HL-60 (cell line): ENCODE data around the gene MRTFA.

Experiments
- DNase-seq, 2 experiments: peaks; one replicate each; pipeline ENCODE4 v3.0.0-alpha.2; 2010 to 2020; ENCODE audit warnings: low read depth in 1 of 2, low spot score in 1 of 2
- H3K27ac ChIP-seq: fragments of 250-450 bp; sonication (Bioruptor Pico); replicated peaks from 2 replicates; pipeline ENCODE4 v1.5.1; 2020; ENCODE audit warnings: mild to moderate bottlenecking, moderate library complexity
- H3K27me3 ChIP-seq: fragments of 250-450 bp; sonication (Bioruptor Pico); 2 replicates; pipeline ENCODE4 v1.5.1; 2021; ENCODE audit warnings: mild to moderate bottlenecking, moderate library complexity; ENCODE audit not compliant: insufficient read depth, poor library complexity, severe bottlenecking
- H3K4me3 ChIP-seq: replicated peaks from 2 replicates; pipeline ENCODE4 v1.5.1; 2011; ENCODE audit warnings: mild to moderate bottlenecking, control low read depth, low read length; ENCODE audit not compliant: insufficient read depth
- GABPA ChIP-seq: IDR thresholded peaks from 2 replicates; pipeline ENCODE4 v1.6.1; 2012; ENCODE audit warnings: low read depth
- POLR2AphosphoS5 ChIP-seq: IDR thresholded peaks from 2 replicates; pipeline ENCODE4 v1.6.1; 2012; ENCODE audit warnings: low read depth
- SPI1 ChIP-seq: IDR thresholded peaks from 2 replicates; pipeline ENCODE4 v1.6.1; 2012; ENCODE audit warnings: low read depth, mild to moderate bottlenecking, borderline replicate concordance
- TF ChIP-seq, protein P1 (sequence below): IDR thresholded peaks from one replicate; pipeline ENCODE4 v1.5.1; 2011; ENCODE audit warnings: low read length, control low read depth, inconsistent platforms; ENCODE audit not compliant: insufficient read depth
- TF ChIP-seq, protein P2 (sequence below): IDR thresholded peaks from 2 replicates; pipeline ENCODE4 v1.6.1; 2012; ENCODE audit warnings: low read depth; ENCODE audit not compliant: insufficient replicate concordance

MRTFA gene

DNA sequence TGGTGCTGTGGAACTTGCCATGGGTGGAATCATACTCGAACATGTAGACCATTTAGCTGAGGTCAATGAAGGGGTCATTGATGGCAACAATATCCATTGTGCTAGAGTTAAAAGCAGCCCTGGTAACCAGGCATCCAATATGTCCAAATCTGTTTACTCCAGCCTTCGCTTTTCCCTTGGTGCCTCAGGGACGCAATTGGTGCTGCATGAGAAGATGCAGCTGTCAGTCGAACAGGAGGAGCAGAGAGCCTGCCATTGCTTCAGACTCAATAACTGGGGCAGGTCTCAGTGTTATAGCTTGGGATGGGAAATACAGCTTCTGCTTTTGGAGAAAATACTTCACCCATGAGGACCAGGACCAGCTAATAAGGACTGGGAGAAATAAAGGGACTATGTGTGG, 37.8 kb upstream of the MRTFA start:
- Histone ChIP-seq H3K27ac (no peak overlapping the region), H3K4me3 (no peak overlapping the region), H3K27me3 (peaks cover 2% of the 10 kb centered on the region)
- TF ChIP-seq GABPA (no peak), SPI1 (no peak), POLR2AphosphoS5 (no peak)
- TF ChIP-seq, protein P1, sequence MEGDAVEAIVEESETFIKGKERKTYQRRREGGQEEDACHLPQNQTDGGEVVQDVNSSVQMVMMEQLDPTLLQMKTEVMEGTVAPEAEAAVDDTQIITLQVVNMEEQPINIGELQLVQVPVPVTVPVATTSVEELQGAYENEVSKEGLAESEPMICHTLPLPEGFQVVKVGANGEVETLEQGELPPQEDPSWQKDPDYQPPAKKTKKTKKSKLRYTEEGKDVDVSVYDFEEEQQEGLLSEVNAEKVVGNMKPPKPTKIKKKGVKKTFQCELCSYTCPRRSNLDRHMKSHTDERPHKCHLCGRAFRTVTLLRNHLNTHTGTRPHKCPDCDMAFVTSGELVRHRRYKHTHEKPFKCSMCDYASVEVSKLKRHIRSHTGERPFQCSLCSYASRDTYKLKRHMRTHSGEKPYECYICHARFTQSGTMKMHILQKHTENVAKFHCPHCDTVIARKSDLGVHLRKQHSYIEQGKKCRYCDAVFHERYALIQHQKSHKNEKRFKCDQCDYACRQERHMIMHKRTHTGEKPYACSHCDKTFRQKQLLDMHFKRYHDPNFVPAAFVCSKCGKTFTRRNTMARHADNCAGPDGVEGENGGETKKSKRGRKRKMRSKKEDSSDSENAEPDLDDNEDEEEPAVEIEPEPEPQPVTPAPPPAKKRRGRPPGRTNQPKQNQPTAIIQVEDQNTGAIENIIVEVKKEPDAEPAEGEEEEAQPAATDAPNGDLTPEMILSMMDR: no peak
- TF ChIP-seq, protein P2, sequence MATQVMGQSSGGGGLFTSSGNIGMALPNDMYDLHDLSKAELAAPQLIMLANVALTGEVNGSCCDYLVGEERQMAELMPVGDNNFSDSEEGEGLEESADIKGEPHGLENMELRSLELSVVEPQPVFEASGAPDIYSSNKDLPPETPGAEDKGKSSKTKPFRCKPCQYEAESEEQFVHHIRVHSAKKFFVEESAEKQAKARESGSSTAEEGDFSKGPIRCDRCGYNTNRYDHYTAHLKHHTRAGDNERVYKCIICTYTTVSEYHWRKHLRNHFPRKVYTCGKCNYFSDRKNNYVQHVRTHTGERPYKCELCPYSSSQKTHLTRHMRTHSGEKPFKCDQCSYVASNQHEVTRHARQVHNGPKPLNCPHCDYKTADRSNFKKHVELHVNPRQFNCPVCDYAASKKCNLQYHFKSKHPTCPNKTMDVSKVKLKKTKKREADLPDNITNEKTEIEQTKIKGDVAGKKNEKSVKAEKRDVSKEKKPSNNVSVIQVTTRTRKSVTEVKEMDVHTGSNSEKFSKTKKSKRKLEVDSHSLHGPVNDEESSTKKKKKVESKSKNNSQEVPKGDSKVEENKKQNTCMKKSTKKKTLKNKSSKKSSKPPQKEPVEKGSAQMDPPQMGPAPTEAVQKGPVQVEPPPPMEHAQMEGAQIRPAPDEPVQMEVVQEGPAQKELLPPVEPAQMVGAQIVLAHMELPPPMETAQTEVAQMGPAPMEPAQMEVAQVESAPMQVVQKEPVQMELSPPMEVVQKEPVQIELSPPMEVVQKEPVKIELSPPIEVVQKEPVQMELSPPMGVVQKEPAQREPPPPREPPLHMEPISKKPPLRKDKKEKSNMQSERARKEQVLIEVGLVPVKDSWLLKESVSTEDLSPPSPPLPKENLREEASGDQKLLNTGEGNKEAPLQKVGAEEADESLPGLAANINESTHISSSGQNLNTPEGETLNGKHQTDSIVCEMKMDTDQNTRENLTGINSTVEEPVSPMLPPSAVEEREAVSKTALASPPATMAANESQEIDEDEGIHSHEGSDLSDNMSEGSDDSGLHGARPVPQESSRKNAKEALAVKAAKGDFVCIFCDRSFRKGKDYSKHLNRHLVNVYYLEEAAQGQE: no peak
- DNase-seq: no peak

DNA sequence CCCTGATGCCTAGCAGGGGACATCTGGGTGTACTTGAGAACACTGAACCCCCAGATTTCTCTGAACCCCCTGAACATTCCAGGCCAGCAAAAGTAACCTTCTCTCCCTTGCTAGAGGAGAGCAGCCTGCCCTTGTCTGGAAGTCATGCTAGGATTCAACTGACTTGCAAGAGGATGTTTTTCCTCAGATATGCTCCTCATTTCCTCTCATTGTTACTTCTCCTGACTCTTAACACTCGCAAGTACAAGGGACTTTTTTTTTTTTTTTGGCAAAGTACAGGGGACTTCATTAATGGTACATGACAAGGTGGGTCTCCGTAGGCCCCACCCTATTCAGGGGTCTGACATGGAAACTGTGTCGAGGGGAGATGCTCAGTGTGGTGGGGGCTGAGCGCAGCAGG, 36.5 kb upstream of the MRTFA start:
- TF ChIP-seq SPI1 (no peak), GABPA (no peak), POLR2AphosphoS5 (no peak)
- TF ChIP-seq, protein P1: no peak
- TF ChIP-seq, protein P2: no peak

DNA sequence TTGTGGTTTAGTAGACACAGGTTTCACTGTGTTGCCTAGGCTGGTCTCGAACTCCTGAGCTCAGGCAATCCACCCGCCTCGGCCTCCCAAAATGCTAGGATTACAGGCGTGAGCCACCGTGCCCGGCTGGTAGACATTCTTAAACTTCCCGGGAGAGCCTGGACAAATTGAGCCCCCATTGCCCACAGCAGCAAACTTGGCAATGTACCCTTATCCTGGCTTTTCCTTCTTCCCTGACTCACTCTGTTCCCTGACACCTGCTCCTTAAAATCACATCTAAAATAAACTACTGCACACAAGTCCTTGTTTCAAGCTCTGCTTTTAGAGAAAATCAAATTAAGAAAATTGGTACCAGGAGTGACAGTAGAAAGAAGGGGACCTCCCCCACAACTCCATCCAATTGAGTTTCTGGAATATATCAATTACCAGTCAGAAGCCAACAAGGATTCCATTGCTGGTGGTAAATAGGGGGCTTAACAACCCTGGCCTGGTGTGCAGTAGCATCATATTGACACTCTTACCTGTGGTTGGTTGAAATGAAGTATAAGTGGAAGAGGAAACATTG, 35.4 kb upstream of the MRTFA start:
- H3K27me3 ChIP-seq: no peaks in the 10 kb centered on the region
- no peak overlapping the region for H3K27ac ChIP-seq
- no peak for DNase-seq
- TF ChIP-seq, protein P2: no peak
- TF ChIP-seq SPI1 (no peak), POLR2AphosphoS5 (no peak), GABPA (no peak)
- TF ChIP-seq, protein P1: no peak
- H3K4me3 ChIP-seq: no peak overlapping the region

More for the DNA sequence above, 36.5 kb upstream of the MRTFA start:
- DNase-seq: no peak
- H3K4me3 ChIP-seq: no peak overlapping the region
- no peak overlapping the region for H3K27ac ChIP-seq
- no peaks in the 10 kb centered on the region for H3K27me3 ChIP-seq
